GM18499 (cell line): ENCODE results near the gene JADE1.

Experiments used
- ATAC-seq: cut with Tn5 transposase; IDR thresholded peaks from one replicate; pipeline ENCODE4 v1.9.1; 2021; ENCODE audit warnings: moderate number of reproducible peaks; ENCODE audit not compliant: insufficient read depth, unreplicated experiment

JADE1 gene

DNA sequence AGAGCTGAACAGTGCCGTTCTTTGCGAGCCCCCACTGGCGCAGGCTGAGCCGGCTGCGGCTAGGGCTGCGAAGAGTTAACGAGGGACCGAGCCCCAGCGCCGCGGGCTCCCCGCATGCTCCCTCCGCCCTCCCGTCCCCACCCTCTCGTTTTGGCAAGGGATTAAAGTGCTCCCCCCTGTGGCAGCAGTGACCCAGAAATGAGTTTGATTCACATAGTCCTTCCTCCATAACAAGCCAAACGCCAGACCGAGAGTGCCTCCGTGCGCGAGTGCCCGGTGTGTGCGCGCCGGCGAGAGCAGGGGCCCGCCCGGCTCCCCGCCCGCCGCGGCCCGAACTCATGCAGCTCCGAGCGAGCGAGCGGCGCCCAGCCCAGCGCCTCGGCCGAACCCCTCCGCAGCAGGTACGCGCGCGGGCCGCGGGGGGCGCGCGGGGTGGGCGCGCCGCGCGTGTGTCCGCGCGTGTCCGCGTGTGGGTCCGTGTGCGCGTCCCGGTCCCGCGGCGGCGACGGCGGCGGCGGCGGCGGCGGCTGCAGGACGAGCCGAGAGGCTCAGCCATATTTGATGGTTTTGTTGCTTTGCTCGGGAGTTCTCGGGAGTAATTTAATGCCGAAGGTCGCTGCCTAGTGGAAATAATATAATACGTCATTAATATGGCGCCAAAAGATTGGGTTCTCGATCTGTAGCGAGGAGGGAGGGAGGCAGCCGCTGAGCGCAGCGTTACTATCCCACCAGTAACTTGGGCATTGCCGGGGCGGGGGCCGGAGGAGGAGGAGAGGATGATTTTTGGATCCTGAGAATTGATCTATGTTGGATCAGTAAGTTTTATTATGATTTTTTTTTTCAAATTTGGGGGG, at the start of gene JADE1:
JADE1 (plus strand) TSS at position 224 of the 854 bp plus-strand sequence. CDS start 22,059 bp downstream, outside the sequence.
- peak; percentile 45 for ATAC-seq

DNA sequence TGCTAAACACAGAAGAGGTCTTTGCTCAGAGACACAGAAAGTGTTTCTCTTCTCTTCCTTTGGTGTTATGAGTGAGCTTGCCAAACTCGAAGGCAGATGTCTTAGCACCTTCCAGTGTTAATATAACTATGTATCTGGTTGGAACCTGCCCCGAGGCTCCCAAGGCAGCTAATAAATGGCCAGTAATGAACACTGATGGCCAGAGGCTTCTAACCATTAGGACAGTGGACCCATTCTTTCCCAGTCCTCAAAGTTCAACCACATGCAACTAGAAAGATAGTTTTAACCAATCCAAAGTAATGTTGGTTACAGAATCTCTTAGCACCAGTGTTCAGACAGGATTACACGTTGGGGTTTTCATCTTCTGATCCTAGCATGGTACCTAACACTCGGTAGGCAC, 42.7 kb upstream of the JADE1 start:
- no peak for ATAC-seq

DNA sequence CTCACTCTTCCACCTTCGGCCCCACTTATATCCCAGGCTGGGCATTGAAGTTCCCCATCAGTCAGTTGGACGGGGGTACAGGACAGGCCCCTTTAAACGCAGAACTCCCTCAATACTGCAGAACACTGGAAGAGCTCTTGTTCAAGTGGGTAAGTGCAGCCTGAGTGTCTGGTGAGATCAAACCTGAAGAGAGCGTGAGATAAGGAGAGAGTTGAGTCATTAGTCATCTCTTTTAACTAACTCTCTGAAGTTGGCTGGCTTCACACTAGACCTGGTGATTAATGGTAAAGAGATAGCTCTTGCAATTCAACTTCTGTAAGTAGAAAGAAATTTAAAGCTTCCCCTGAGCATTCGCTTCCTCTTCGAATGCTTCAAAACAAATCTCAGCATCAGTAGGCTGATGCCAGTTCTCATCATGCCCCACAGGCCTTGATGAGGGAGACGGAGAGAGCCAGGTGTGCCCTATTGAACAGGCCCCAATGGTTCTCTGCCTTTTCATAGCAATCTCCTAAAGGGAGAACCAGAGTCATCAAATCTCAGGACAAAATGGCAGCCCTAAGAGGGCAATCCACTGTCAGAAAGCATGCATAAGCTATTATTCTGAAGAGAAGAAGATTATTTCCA, 41.0 kb upstream of the JADE1 start:
- ATAC-seq, result no peak

DNA sequence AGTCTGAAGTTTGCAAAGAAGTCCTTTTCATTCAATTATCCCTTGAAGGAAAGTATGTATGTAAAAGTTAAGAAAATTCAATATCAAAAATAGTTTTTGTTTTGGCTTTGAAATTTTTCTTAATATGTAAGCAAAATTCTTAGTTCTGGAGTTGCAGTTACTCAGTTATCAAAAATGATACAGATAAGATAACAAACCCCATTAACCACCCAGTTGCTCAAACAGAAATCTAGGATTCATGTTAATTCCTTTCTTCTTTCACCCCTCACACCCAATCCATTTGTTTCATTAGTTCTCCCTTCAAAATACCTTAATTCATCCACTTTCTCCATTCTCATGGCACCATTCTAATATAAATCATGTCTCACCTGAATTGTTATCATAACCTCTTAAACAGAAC, 40.5 kb upstream of the JADE1 start:
- no peak for ATAC-seq

DNA sequence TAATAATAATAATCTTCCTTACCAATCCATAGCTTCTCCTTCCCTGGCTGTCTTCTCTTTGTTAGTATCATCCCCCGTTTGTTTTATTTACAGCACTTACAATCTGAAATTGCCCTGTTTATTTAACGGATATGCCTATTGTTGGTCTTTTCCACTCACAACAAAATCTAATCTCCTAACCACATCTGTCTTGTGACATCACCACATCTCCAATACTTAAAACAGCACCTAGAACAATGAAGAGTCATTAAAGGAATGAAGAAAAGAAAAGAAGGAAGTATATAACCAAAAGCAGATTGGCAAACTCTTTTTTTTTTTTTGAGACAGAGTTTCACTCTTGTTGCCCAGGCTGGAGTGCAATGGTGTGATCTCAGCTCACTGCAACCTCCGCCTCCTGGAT, 38.7 kb upstream of the JADE1 start:
- ATAC-seq, result no peak

DNA sequence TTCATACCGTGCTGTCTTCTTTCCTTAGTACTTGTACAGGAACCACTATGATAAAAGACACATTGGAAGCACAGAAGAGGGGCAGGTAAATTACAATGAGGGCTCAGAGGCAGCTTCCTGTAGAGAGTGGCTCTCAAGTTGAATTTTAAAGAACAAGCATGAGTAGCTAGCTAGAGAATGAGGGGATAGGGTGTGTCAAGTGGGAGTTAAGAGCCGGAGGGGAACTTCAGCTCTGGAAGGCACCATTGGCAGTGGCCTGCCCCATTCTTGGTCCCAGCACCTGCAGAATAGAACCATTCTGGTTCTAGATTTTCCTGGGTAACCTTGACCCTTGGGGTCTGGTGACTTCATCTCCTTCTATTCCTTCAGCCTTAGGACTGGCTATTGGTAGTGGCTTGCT, 34.0 kb upstream of the JADE1 start:
- no peak for ATAC-seq

DNA sequence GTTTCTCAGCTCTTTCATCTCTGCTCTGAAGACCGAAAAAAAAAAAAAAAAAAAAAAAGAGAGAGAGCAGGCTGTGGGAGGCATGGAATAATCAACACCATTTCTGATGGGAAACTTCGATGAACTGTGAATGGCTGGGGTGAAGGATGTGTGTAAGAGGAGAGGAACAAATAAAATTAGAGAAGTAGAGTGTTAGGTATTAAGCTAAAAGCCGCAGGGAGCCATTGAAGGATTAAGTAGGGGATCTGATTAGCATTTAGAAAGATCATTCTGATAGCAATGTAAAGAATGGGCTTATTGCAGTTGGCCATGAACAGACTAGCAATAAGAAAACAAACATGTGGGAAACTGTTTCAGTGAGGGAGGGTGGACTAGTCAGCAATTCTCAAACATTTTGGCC, 33.6 kb upstream of the JADE1 start:
- ATAC-seq, result no peak

DNA sequence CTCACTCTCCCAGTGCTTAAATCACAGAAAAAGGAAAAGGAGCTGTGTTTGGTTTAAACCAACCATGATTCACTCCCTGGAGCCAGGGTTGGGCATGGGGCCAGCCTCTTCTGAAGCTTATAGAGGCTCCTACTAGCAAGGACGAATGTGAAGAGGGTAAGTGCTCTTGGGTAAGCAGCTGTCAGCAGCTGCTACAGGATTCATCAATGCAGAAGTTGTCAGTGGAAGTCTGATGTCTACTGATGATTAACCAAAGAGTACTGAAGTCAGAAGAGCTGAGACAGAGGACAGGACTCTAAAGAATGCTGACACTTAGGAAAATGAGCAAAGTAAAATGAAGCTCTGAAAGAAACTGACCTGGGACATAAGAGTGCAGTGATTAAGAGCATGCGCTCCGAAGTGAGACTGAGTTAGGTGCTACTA, 32.7 kb upstream of the JADE1 start:
- ATAC-seq, result no peak

DNA sequence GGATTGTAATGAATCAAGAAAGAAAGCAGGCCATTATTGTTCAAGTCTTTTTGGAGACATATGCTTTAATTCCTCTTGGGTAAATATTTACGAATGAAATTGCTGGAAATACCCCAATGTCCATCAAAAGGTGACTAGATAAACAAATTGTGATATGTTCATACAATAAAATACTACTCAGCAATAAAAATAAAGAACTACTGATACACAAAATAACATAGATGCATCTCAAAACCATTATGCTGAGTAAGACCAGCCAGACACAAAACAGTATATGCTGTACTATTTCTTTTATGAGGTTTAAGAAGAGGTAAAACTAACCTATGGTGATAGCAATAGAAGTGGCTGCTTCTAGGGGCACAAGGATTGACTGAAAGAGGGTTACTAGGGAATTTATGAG, 28.8 kb upstream of the JADE1 start:
- no peak for ATAC-seq

DNA sequence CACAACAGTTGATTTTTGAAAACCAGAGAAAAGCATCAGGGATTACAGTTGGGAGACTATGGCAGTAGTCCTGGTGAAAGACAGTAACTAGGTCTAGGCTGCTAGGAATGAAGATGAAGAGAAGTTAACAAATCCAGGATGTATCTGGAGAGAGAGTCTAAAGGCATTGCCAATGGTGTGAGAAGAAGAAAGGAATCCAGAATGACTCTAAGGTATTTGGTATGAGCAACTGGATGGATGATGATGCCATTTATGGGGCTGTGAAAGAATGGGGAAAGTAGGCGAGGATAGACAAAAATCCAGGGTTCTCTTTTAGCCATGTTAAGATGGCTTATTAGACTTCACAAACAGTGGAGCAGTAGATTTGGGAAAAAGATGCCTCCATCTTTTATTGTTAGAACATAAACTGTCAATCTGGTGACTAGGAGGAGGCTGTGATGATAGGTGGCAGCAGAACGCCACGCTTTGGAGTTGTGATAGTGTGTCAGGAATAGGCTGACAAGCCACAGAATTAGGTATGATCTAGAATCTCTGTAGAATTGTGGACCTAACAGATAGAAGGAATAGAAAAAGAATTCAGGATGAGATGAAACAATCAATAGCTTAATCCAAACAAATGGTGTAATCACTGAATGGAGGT, 27.3 kb upstream of the JADE1 start:
- no peak for ATAC-seq

DNA sequence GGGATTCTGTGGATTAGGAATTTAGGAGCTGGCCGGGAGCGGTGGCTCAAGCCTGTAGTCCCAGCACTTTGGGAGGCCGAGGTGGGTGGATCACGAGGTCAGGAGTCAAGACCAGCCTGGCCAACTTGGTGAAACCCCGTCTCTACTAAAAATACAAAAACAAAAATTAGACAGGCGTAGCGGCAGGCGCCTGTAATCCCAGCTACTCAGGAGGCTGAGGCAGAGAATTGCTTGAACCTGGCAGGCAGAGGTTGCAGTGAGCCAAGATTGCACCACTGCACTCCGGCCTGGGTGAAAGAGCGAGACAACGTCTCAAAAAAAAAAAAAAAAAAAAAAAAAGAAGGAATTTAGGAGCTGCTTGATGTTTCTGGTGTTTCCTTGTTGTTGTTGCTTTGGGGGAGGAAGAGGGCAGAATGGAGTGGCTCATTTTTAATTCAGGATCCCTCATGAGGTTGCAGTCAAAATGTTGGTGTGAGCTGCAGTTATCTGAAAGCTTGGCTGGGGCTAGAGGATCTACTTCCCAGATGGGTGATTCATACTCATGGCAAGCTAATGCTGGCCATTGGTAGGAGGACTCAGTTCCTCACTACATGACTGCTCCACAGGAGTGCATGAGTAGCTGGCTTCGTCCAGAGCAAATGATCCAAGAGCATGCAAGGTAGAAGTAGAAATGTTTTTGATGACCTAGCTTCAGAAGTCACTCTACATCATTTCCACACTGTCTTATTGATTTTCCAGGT, 26.5 kb upstream of the JADE1 start:
- no peak for ATAC-seq

DNA sequence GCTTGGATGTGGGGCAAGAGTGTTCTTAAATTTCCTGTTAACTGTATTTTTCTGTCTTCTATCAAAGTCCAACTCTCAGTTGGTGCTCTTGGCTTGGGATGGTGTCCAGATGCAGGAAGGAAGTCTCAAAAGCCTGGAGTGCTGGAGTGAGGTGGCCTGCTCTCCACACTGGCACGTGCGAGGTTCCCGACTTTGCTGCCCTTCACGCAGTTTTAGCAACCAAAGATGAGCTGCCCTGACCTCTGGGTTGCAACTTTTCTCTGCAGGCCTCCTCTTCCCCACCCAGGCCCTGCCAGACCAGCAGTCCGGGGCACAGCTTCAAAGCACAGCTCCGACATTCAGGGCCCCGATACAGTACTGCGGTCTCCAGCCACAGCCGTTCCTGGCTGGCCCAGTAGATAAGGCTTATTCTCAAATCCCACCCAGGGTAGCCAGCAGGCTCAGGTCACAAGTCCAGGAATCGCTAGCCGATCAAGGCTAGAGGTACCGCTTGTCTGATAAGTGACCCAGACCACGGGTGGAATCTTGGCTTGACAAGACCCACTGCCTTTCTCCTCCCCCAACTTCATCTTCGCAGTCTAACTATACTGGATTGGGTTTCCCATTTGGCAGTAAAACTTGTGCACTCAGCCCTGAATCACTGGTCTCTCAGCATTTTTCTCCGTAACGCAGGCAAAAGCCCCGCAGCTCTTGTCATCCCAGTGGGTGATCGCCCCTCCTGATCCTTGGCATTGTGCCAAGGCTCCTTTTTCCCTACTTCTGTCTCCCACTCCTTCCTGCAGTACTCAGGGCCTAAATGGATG, 21.8 kb upstream of the JADE1 start:
- no peak for ATAC-seq

DNA sequence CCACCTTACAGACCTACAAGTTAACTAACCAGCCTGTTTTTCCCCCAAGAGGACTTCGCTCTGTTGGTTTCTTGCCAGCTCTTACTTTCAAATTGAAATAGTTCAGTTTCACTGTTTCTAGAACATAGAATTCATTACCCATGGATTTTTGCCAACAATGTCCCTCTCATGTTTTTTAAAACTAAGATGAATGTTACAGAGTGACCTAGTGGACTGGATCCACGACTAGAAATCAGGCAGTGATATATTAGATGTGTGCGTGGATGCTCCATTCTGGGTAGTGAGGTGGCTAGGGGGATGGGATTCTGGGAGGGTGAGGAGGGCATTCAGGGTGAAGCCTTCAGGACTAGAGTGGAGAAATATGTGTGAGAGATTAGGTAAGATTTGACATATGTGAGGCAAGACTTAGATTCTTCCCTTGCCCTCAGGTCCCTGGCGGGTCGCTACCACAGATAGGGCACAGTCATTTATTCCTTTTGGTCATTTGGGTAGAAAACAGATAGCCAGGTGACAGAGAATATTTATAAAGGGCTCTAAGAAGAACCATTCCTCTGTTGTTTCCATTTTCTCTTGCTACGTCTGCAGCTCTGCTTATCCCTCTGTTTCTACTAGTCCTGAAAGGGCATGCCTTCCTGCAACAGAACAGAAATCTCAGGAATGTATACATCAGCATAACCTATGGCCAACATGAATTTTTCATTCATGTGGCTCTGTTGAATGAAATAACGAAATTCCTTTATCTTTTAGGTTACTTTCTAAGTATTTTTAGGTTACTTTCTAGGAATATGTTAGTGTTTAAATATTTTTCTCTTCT, 15.4 kb upstream of the JADE1 start:
- ATAC-seq, result no peak

DNA sequence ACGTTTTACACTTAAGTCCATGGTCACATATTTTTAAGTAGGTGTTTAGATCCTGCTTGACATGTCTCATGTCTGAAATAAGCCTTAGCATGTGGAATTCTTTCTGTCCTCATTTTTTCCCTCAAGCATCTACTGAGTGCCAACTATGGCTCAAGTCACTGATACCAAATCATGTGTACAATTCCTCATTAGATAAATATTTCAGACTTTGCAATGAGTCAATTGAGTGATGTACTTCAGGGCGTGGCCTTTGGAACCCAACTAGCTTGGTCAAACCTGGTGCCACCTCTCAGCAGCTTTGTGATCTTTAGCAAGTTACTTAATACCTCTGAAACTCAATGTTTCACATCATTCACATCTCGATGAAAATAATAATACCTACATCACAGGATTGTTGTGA, 12.6 kb upstream of the JADE1 start:
- ATAC-seq, result no peak

DNA sequence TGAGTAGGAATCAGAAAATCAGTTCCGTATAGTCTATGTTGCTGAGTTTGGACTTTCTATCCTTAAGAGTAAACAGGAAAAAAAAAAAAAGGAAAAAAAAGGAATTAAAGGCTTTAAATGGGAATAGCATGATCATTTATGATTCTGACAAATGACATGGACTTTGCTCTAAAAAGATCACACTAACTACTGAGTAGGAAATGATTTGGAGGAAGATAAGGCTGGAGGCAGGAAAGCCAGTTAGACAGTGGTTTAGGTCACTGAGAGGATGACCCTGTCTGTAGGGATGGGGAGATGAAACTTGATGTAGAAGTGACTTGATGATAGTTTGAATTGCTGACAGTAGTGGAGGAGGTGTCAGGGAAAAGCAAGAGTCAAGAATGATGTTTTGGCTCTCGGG, 9.2 kb upstream of the JADE1 start:
- no peak for ATAC-seq

DNA sequence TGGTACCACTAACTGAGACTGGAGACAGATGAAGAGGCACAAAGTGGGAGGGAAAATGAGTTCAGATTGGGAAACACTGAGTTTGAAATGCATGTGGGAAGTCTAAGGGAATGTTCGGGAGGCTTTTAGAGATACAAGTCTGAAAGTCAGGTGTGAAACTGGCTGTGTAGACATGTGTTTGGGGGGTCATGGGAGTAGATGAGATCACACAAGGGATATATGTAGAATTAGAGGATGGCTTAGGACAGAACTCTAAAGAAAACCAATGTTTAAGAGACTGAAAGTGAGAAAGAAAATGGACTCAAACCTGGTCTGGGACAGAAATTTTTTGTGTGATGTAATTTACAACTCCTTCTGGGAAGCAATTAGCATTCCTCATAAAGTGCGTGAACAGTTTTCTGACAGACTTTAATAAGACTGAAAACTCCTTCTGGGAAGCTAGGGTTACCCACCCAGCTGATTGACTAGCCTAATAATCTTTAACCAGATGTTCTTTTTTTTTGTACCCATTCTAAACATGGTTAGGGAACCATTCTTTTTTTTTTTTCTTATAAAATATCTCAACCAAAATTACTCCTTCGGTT, 8.7 kb upstream of the JADE1 start:
- ATAC-seq, result no peak

DNA sequence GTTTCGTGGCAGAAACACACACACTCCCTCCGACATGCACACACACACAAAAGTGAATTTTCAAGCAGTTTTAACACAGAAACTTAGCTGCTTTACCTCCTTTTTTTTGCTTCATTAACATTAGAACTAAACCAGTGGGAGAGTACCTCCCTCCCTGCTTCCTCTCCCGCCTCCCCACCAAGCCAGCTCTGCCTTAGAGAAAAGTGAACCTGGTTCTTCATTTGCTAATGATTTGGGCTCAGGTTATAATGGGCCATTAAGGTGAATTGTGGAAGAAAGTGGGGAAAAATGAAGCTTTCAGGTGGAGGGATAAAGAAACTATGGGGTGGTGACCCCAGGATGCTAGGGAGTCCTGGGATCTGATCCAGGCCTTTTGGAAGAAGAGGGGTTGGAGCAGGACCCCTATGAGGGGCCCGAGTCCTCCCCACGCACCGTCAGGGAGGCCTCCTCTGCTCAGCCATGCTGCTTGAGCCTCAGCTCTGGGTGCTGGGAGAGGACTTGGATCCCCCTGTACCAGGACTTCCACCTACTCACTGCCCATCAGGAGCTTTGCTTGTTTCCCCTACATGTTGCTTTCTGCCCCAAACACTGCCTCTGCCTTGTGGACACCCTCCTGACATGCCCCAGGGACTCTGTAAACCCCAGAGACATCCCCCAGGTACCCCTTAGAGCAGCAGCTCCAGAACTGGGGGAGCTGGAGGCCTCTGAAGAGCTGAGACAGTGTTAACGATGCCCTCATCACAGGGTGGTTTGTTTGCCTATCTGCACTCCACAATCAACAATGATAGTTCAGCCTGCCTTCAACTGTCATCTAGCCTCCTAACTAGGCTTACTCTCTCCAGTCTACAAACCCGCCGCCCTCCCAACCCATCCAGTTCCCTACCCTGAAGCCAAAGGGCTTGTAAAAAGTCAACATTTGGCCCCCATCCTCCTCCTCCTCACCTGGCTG, 6.5 kb upstream of the JADE1 start:
- no peak for ATAC-seq

DNA sequence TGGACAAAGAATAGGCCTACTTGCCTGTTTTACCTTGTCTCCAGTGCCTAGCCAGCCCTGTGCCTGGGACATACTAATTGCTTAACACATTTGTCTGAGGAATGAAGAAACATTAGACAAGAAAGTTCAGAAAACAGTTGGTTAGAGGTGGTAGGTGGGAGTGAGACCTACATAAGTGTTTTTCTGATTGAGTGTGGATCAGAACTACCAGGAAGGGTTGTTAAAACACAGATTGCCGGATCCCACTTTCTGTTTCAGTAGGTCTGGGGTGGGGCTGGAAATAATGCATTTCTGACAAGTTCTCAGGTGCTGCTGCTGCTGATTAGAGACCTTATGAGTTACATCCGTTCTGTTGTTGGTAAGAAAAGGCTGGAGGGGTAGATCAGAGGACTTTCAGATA, 5.7 kb upstream of the JADE1 start:
- no peak for ATAC-seq
